Measurements from ENCODE around the gene NXPH4.

Gene NXPH4

DNA sequence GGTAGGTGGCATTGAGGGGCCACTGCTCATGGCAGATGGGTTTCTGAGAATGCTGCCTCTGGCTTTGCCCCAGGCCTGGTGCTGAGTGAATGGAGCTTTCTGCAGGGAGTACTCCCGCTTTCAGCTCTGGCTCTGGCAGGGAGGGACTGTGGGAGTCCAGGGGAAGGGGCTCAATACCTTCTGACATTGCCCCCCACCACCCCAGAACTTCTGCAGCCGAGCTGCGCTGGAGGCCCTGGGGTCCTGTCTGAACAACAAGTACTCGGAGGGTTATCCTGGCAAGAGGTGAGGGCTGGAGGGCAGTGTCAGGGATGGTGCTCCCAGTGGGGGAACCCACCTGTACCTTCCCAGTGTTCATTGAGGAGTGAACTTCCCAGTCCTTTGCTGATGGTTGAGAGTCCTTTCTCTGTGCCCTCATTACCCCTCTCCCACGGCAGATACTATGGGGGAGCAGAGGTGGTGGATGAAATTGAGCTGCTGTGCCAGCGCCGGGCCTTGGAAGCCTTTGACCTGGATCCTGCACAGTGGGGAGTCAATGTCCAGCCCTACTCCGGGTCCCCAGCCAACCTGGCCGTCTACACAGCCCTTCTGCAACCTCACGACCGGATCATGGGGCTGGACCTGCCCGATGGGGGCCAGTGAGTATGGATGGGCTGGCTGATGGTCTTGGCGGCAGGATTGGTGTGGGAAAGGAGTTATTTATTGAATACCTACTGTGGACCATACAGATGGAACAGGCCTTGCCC, 14.9 kb downstream of the NXPH4 start:
- no peak for DNase-seq (ENCODE audit: low read depth in 3 of 3)

GRCh38 chr12:57232156-57232756, 15.7 kb downstream of the NXPH4 start:
- DNase-seq (ENCODE audit: low read depth in 3 of 3), result no peak

- DNase-seq (ENCODE audit: low read depth in 3 of 3), result no peak
These were observed 17.0 kb downstream of the NXPH4 start for GRCh38 chr12:57233357-57234232.

DNA sequence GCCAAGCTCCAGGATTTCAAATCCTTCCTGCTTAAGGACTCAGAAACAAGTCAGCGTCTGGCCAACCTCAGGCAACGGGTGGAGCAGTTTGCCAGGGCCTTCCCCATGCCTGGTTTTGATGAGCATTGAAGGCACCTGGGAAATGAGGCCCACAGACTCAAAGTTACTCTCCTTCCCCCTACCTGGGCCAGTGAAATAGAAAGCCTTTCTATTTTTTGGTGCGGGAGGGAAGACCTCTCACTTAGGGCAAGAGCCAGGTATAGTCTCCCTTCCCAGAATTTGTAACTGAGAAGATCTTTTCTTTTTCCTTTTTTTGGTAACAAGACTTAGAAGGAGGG, 17.6 kb downstream of the NXPH4 start:
- DNase-seq (ENCODE audit: low read depth in 3 of 3), result no peak

DNA sequence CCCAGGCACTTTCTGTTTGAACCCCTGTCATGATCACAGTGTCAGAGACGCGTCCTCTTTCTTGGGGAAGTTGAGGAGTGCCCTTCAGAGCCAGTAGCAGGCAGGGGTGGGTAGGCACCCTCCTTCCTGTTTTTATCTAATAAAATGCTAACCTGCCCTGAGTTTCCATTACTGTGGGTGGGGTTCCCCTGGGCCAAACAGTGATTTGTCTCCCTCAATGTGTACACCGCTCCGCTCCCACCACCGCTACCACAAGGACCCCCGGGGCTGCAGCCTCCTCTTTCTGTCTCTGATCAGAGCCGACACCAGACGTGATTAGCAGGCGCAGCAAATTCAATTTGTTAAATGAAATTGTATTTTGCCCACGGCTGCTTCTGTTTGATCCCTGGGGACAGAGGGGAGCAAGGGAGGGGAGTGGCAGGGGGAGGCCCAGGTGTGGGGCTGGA, 18.0 kb downstream of the NXPH4 start:
- DNase-seq (ENCODE audit: low read depth in 3 of 3), result no peak

DNA sequence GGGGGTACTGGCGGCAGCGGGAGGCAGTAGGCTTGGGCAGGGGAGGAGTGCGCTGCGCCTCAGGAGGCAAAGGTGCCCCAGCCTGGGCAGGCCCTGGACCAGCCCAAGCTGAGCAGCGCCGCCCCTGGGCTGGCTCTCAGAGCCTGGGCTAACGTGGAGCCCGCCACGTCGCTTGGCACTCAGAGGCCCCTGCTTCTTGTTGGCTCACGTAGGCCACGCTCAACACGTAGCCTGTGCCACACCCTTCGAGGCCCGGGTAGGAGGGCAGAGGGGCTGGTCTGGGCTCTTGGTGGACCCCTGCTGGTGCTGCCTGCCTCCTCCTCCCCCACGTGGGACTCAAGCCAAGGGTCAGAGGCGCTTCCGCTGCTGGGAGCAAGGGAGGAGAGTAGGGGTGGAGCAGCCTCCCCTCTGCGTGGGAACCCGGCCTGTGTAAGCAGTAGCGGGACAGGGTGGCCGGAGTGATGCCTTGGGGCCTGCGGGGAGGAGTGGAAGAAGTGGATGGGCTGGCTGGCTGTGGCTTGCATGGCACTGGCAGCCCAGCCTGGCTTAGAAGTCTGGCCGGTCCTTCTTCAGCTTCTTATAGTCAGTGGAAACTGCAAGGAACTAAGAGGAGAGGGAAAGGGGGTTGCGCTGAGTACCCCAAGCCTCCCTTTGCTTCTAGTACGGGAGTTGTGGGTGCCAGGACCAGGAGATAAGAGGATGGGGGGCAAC, 18.6 kb downstream of the NXPH4 start:
- DNase-seq (ENCODE audit: low read depth in 3 of 3), result no peak

DNA sequence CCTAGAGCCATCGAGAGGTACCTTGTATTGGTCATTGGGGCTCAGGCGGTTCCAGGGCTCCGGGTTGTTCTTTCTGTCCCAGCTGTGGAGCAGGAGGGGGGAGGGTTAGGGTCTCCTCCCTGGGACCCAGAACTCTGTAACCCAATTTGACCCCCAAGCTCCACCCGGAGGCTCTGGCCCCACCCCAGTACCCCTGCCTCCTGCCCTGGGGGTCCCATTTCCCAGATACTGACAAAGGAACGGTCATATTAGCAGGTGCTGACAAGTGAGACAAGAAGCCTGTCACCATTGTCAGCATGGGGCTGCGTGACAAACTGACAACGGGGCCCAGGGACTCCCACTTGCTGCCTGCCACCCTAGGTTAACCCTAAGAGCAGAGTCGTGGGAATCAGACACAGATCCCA, 19.1 kb downstream of the NXPH4 start:
- DNase-seq (ENCODE audit: low read depth in 3 of 3), result no peak

GRCh38 chr12:57236201-57236924, 19.8 kb downstream of the NXPH4 start:
- DNase-seq (ENCODE audit: low read depth in 3 of 3), result no peak

DNA sequence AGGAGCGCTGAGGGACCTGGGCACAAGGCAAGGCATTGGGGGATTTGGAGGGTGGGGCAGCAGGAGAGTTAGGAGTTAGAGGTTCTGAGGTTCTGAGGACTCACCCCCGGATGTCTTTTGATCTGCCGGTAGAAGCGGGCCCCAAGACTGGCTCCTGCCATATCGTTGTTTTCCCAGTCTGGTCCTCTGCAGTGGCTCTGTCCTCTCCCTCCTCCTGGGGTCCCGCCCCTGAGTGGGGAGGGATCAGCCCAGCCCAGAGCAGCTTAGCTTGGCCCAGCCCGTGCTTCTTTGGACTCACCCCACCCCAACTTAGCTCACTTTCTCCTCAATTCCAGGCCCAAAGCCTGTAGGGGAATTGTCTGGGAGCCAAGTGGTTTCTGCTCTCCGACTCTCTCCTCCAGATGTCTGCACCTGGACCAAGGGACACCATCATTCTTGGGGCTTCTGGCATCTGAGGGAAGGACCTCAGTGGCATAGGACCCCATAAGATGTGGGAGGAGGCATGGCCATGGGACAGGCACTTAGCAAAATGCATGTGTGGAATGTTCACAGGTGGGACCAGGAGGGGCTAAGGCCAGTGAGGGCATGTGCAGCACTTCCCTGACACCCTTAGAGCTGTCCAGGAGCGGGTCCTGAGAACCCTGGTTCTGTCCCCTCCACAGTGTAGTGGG, 20.5 kb downstream of the NXPH4 start:
- DNase-seq (ENCODE audit: low read depth in 3 of 3), result no peak

GRCh38 chr12:57237596-57237931, 21.0 kb downstream of the NXPH4 start:
- DNase-seq (ENCODE audit: low read depth in 3 of 3), result no peak

- DNase-seq (ENCODE audit: low read depth in 3 of 3), result no peak
These were observed 21.6 kb downstream of the NXPH4 start for GRCh38 chr12:57237932-57238853.

- DNase-seq (ENCODE audit: low read depth in 3 of 3), result peak; percentile 73 to 88 (median 81)
These were observed 22.4 kb downstream of the NXPH4 start for GRCh38 chr12:57238854-57239554.

- no peak for DNase-seq (ENCODE audit: low read depth in 3 of 3)
These were observed 23.0 kb downstream of the NXPH4 start for GRCh38 chr12:57239587-57240065.

- DNase-seq (ENCODE audit: low read depth in 3 of 3), result peak; percentile 51 to 74 (median 61)
These were observed 23.7 kb downstream of the NXPH4 start for GRCh38 chr12:57240066-57240921.

- DNase-seq (ENCODE audit: low read depth in 3 of 3), result no peak
These were observed 24.4 kb downstream of the NXPH4 start for GRCh38 chr12:57240926-57241401.

GRCh38 chr12:57241402-57242310, 25.1 kb downstream of the NXPH4 start:
- DNase-seq (ENCODE audit: low read depth in 3 of 3), result no peak

GRCh38 chr12:57242329-57242690, 25.7 kb downstream of the NXPH4 start:
- DNase-seq (ENCODE audit: low read depth in 3 of 3), result no peak

All from stimulated activated CD4-positive, alpha-beta T cell treated with anti-CD3 and anti-CD28 coated beads, TNF-alpha, amount 100 ng/mL, for 24 hours (primary cell).